Transverse colon (tissue), 3 donors: ENCODE measurements around the gene CHRD.

ENCODE experiments used
- POLR2A ChIP-seq: fragments of 450-650 bp; IDR thresholded peaks from one replicate; pipeline ENCODE4 v1.6.1; 2016; ENCODE audit warnings: antibody characterized with exemption, mild to moderate bottlenecking, moderate library complexity
- TF ChIP-seq, protein P1 (sequence below), 5 experiments: fragments of 200-600 bp in 3 of 5; fragments of 450-650 bp in 2 of 5; sonication (generic) in 3 of 5; IDR thresholded peaks; 1 replicate in 2 of 5; 2 replicates in 3 of 5; pipeline ENCODE4 v1.5.1; 2016 to 2017; ENCODE audit warnings: antibody characterized with exemption in 5 of 5, inconsistent platforms in 3 of 5, mild to moderate bottlenecking in 2 of 5, moderate library complexity in 1 of 5

DNA sequence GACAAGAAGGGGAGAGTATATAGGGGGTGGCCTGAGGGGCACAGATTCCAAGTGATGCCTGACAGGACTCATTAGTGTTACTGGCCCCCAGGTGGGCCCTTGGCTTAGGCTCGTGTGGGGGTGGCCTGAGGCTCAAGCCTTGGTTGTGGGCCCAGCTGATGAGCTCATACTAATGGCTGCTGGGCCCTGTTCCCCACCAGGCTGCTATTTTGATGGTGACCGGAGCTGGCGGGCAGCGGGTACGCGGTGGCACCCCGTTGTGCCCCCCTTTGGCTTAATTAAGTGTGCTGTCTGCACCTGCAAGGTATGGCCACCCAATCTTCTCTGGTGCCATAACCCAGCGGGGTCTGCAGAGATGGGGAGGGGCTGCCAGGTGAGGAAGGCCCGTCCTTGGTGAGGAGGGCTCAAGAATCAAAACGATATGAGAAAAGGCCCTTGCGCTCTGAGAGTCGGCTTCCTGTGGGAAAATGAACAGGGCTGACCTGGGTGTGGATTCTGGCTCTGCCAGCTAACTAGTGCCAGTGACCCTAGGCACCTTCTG, 7.4 kb downstream of the CHRD start:
- no peak for TF ChIP-seq POLR2A
- TF ChIP-seq, protein P1, sequence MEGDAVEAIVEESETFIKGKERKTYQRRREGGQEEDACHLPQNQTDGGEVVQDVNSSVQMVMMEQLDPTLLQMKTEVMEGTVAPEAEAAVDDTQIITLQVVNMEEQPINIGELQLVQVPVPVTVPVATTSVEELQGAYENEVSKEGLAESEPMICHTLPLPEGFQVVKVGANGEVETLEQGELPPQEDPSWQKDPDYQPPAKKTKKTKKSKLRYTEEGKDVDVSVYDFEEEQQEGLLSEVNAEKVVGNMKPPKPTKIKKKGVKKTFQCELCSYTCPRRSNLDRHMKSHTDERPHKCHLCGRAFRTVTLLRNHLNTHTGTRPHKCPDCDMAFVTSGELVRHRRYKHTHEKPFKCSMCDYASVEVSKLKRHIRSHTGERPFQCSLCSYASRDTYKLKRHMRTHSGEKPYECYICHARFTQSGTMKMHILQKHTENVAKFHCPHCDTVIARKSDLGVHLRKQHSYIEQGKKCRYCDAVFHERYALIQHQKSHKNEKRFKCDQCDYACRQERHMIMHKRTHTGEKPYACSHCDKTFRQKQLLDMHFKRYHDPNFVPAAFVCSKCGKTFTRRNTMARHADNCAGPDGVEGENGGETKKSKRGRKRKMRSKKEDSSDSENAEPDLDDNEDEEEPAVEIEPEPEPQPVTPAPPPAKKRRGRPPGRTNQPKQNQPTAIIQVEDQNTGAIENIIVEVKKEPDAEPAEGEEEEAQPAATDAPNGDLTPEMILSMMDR (IDR thresholded peaks at IDR 0.05): no peak
